ENCODE measurements around the gene LPAR3.

DNA sequence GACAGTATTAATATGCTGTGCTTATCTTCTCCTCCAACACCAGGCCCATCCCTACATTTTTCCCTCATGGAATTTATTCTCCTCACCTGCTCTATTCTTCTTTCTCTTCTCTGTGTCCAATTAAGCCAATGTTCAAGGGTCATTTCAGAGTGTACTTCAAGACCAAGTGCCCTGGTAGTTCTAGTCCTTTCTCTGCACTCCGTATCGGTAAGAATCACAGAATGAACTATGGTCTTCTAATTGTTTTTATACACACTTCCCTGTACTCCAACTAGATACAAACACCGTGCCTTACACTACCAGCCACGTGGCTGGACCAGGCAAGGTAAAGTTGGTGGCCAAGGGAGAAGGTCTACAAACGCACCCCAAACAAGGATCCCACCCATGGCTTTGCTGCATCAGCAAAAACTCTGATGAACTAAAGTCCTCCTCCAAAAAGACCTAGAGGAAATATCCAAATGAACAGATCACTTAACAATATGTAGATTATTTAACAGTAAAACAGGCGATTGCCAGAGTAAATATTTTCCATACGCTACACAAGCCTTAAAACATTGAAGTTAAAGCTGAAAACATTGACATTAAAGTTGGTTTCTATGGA, 40.1 kb upstream of the LPAR3 start:
- TF ChIP-seq CTCF (IDR thresholded peaks at IDR 0.05) (no peak), EZH2 (IDR thresholded peaks at IDR 0.05) (no peak)
